ENCODE results near the gene DOK7.
"Not testable (repeated sequence)": the region's sequence is repeated elsewhere in the genome, so short reads cannot be mapped to it uniquely, and the experiment has no call there.

DOK7 gene

GRCh38 chr4:3511601-3512000 is 48.5 kb downstream of the DOK7 start:
- not testable (repeated sequence) for DNase-seq

DNA sequence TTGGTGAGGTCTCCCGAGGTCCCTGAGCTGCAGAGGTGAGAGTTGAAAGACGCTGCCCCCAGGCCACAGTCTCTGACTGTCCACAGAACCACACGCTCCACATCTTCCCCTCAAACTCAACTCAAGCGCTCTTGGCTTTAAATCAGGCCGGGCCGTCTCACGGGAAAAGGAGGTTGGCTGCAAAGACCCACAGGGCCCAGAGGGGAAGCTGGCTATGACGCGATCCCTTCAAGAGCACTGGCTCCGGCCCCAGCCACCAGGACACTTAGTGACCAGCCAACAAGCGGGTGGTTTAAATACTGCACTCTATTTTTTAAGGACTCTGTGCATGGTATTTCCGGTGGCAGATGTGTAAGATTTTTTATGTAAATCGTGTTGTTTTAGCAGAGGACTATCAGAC is 49.2 kb downstream of the DOK7 start:
- DNase-seq: no peak

DNA sequence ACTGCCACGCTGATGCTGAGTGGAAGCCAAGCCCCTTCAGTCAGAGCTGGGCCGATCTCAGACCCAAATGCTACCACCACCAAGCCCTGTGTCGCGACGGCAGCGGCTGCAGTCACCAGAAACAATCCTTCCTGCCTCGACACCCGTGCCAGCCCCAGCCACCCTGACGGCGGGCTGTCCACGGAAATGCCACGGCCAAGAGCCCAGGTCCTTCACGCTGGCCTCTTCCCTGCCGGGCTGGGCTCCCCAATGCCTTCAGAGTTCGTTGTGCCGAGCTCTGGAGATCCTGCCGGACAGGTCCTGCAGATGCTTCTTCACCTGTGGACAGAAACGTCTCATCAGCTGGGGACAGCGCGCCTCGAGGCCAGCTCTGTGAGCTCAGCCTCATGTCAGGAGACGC is 49.6 kb downstream of the DOK7 start:
- no peak for DNase-seq

- DNase-seq: no peak
Measured at GRCh38 chr4:3513807-3514206, 50.7 kb downstream of the DOK7 start.

- no peak for DNase-seq
Measured at GRCh38 chr4:3514221-3514780, 51.2 kb downstream of the DOK7 start.

- DNase-seq: no peak
Measured at GRCh38 chr4:3514806-3515501, 51.8 kb downstream of the DOK7 start.

DNA sequence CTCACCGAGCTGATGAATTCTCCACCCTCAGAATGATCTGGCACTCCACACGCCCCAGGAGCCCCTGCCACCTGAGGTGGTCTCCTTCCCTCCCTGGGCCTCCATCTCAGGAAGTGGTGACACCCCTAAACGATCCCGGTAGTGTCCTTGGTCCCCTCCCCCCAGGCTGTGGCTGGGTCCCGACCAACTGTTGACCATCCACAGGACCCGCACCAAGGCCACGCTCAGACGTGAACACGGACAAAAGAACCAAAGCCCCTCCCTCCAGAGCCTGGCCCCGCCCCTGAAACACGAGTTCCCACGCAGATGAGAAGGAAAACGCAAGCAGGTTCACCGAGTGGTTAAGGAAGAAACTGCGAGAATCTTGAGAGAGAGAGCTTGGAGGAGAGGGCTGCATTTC is 52.5 kb downstream of the DOK7 start:
- DNase-seq: no peak

DNA sequence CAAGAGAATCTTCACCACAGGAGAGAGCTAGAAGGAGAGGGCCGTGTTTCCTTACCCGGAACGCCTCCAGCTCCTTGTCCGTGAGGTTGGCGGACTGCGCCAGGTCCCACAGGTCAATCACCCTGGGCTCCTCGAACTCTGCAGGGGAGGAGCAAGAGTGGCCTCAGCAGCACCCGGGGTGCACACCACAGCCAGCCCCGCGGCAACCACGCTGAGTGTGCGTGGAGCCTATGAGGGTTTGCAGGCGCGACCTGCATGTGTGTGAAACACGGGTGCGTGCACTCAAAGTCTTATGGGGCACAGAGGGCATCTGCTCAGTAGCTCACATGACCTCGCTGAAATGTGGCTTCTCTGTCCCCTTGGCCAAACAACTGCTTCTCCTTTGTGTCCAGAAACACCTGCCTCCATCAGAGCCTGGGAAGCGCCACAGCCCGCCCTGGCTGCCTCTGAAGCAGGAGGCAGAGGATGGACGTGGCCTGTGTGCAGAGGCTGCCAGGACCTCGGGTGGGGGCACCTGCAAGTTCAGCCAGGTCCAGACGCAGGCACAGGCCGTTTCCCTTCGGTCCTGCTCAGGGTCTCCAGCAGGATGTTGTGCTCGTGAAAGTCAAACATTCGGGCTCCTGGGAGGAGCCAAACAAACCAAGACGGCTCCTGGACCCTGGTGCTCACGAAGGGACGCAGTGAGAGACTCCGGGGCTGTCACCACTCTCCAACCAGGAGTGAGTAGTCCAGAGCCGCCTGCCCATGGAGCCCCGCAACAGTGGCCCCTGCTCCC is 53.1 kb downstream of the DOK7 start:
- no peak for DNase-seq

GRCh38 chr4:3516836-3517730 is 54.0 kb downstream of the DOK7 start:
- no peak for DNase-seq

DNA sequence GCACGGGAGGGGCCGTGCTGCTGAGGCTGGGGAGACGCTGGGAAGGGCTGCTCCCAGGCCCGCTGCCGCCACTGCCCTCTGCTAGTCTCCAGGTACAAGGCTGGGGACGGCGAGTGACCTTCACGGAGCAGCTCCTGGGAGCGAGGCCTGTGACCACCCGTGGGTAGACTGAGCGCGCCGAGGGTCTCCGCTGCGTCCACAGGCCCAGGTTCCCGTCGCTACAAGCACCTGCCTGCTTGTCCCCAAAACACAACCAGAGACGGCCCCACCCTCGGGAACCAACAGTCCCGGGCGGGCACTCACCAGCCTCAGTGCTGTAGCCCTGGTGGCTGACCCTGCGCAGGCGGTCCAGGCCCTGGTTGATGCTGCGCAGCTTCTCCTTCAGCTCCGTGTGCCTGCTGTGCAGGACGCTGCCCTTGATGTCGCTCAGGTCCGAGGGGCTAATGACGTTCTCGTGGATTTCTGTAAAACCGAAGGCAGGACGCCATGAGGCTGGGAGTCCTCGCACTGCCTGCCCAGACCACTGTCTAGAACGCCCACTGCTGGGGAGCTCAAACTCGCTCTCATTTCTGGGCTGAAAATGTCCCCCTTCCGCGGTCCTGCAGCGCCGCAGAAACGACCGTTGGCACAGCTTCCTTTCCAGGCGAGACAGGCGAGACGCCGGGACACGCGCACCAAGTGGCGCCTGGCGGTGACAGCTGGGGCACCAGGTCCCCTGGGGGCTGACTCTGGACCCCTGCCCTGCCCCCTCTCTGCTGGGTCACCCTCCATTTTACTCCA is 54.8 kb downstream of the DOK7 start:
- no peak for DNase-seq

GRCh38 chr4:3518511-3518880 is 55.4 kb downstream of the DOK7 start:
- no peak for DNase-seq

DNA sequence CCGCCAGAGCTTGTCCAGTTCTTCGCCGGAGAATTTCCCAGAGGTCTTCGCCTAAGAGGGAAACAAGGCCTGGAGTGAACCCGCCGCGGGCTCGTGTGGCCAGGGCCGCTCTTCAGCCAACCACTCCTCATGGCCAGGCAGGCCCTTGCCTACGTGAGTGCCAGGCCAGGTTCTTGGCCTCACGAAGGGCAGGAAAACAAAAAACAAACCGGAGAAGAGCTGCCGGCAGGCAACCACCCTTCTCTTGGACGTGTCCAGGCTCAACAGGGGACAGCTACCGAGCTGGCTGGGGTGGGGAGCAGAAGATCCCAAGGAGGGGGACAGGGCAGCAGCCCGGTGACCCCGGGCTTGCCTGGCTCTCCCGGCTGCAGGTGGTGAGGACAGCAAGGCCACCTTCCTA is 55.8 kb downstream of the DOK7 start:
- DNase-seq: no peak

- no peak for DNase-seq
Measured at GRCh38 chr4:3519468-3520264, 56.6 kb downstream of the DOK7 start.

DNA sequence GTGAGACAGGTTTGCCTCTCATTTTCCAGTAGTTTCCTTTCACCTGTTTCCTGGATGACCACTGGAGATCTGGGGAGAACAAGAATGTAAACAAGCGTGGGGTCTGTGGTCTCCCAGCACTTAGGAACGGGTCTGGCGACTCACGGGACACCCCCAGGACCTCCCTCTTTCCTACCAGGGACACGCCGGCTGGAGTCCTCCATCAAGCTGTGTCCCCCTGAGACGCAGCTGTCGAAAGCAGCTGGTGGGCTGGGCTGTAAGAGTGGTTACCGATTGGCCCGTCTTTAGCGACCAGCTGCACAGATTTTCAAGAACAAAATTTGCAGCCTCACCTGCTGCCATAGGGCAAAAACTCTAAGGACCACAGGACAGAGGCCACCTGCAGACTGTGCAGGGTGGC is 57.2 kb downstream of the DOK7 start:
- no peak for DNase-seq

DNA sequence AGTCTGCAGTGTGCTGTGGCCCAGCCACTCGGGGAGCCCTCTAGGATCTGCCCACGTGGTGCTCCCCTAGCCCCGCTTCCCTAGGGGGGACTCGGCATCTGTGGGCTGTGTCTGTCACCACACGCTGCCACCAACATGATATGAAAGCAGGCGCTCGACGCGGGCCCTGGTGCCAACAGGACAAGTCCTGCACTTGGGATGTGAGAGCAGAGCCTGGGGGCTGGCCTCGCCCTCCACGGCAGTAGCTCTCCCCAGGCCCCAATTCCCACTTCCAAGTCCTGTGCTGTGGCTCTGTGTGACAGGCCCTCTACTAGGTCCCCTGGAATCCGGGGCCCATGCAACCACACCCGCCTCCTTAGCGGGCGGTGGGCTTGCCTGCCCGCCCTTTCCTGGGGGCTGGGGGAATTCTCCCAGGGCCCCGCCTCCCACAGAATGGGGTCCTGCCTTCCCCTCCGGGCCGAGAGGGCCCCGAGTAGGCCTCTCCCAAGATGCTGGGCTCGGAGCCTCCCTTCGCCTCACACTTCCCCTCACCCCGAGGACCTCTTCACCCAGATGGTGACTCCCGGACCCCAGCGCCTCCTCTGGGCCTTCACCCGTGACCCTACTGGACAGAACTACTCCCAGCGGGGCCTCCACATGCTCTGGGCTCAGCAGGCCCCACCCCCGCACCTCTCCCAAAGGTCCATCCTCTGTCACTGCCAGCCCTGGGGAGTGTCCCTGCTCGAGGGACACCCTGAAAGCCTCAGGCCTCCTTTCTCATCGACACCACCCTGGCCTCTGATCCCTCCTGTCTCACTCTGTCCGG is 57.9 kb downstream of the DOK7 start:
- DNase-seq: no peak

DNA sequence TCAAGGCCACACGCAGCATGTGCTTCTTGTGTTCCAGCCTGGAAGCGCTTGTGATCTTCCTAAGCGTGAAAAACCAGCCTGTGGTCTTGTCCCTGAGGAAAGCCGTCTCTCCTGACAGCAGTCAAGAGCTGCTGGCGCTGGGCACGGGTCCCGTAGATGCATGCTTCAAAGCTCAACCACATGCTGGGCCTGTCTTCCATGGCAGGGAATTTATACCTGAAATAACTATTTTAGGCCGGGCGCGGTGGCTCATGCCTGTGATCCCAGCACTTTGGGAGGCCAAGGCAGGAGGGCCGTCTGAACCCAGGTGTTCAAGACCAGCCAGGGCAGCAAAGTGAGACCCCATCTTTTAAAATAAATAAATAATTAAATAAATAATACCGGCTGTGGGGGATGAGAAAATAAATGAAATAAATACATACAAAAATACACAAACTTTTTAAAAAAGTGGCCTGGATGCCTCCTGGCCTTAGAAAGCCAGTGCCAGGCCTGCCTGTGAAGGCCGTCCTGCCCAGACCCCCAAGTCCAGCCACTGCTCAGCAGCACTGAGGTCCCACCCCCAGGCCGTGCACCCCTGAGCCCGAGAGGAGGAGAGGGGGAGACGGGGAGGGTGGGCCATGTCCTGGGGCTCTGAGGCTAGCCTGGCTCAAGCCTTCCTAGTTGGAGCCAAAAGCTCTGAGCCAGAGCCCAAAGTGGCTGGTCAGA is 58.7 kb downstream of the DOK7 start:
- DNase-seq: no peak

GRCh38 chr4:3522326-3522640 is 59.2 kb downstream of the DOK7 start:
- no peak for DNase-seq

- DNase-seq: no peak
Measured at GRCh38 chr4:3522651-3523050, 59.5 kb downstream of the DOK7 start.

DNA sequence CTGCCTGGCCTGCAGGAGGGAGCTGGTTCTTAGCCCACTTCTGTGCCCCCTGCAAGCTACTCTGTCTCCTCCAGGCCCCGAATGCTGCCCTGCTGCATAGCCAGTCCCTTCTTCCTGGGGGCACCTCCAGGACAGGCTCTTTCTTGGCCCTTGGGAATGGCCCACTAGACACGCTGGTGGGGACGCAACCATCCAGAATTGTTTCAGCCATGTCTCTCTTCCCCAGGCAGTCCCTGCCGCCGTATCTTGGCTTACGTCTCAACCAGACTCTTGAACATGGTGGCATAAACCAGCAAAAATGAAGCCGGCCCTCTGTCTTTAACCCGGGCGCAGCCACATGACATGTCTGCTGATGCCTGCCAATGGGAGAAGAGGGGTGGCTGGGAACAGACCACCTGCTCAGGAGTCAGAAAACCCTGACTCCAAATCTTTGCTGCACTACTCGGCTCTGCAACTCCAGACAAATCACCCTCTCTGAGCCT is 60.1 kb downstream of the DOK7 start:
- DNase-seq: no peak

GRCh38 chr4:3523628-3524221 is 60.6 kb downstream of the DOK7 start:
- DNase-seq: no peak

Measured in COR-L47 (cell line).